WI38 (cell line): ENCODE results near the gene RNASEH2A.

ENCODE experiments used
- H3K4me3 ChIP-seq: 2 replicates; pipeline ENCODE4 v1.5.1; 2011; ENCODE audit warnings: low read depth, mild to moderate bottlenecking, control low read depth, low read length
- CTCF ChIP-seq: IDR thresholded peaks from 2 replicates; pipeline ENCODE4 v1.5.1; 2012; ENCODE audit warnings: low read depth, mild to moderate bottlenecking, control low read depth, low read length

RNASEH2A gene

GRCh38 chr19:12847159-12848139, 41.1 kb downstream of the RNASEH2A start:
- H3K4me3 ChIP-seq, result peak overlapping the region; percentile 29; the same call in 1 of the 2 replicates
- peak; percentile 92 for TF ChIP-seq CTCF

DNA sequence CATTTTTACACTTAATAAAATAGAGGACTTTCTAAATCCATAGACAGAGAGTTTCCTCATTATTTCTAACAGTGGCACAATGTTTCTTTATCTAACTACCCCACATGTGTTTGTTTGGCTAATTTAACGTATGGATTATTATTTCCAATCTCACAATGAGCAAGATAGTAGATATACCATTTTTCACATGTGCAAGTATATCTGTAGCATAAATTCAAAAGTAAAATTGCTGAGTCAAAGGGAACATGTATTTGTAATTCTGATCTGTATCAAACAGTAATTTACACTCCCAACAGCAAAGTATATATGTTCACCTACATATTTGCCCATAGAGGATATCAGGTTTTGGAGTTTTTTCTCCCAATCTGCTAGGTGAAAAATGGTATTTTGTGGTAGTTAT, 50.3 kb downstream of the RNASEH2A start:
- no peak overlapping the region for H3K4me3 ChIP-seq
- no peak for TF ChIP-seq CTCF

DNA sequence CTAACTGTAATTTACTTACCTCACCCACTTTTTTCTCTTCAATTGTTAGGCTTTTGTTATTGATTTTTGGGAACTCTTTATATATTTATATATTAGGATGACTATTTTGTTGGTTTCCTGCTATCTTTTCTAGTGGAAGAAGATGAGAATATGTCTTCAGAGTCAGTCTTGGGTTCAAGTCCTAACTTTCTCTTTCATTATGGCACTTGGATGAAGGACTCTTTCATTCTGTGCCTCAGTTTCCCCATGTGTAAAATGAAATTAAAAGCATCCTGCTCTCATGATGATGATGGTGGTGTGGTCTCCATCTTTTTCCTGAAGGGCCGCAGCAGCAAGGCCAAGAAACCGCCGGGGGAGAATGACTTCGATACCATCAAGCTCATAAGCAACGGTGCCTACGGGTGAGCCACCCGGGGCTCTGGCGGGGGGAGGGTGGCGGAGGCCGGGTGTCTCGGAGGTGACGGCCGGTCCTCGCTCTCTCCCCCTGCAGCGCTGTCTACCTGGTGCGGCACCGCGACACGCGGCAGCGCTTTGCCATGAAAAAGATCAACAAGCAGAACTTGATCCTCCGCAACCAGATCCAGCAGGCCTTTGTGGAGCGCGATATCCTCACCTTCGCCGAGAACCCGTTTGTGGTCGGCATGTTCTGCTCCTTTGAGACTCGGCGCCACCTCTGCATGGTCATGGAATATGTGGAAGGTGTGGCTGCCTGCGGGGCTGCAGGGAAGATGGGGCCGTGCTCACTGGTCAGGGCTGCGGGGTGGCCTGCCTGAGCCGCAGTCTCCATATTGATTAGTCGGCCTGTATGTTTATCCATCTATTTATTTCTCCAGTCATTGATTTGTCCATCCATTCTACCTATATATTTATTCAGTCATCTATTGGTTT, 51.9 kb downstream of the RNASEH2A start:
- TF ChIP-seq CTCF, result no peak
- H3K4me3 ChIP-seq, result no peak overlapping the region

DNA sequence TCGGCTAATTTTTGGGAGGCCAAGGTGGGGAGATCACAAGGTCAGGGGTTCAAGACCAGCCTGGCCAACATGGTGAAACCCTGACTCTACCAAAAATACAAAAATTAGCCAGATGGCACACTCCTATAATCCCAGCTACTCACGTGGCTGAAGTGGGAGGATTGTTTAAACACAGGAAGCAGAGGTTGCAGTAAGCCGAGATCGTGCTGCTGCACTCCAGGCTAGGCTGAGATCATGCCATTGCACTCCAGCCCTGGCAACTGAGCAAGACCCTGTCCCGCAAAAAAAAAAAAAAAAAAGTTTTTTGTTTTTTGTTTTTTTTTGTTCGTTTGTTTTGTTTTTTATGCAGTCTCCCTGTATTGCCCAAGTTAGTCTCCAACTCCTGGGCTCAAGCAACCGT, 53.2 kb downstream of the RNASEH2A start:
- no peak for TF ChIP-seq CTCF
- H3K4me3 ChIP-seq, result no peak overlapping the region
